Vagina (tissue), 2 donors: ENCODE data around the gene ERG28. TPM values are rescaled to one million over a fixed set of nuclear protein-coding genes. Genes with fewer than 3 reads are reported as not detected.
A peak's percentile ranks its signal among the peaks of the same experiment; 100 is the strongest.

Experiments
- DNase-seq, 2 donors: peaks; one replicate each; pipeline ENCODE4 v3.0.0-alpha.2; 2017; ENCODE audit errors: extremely low spot score in 2 of 2
- H3K27ac ChIP-seq: fragments of 200-600 bp; sonication (generic); one replicate; pipeline ENCODE4 v1.5.1; 2019
- H3K27me3 ChIP-seq: fragments of 200-600 bp; sonication (generic); one replicate; pipeline ENCODE4 v1.5.1; 2019
- H3K36me3 ChIP-seq, 2 donors: fragments of 200-600 bp; sonication (generic); one replicate each; pipeline ENCODE4 v1.5.1; 2017 to 2019
- H3K4me1 ChIP-seq: fragments of 200-600 bp; sonication (generic); one replicate; pipeline ENCODE4 v1.5.1; 2019
- H3K4me3 ChIP-seq, 2 donors: fragments of 200-600 bp; sonication (generic); 1 replicate in 1 of 2; 2 replicates in 1 of 2; pipeline ENCODE4 v1.5.1; 2016 to 2019
- H3K9me3 ChIP-seq: fragments of 200-600 bp; sonication (generic); one replicate; pipeline ENCODE4 v1.5.1; 2019
- CTCF ChIP-seq, 3 experiments: fragments of 450-650 bp in 2 of 3; fragments of 200-600 bp in 1 of 3; sonication (generic) in 1 of 3; IDR thresholded peaks; one replicate each; pipeline ENCODE4 v1.5.1; 2017 to 2019; ENCODE audit warnings: antibody characterized with exemption in 3 of 3, mild to moderate bottlenecking in 2 of 3, moderate library complexity in 2 of 3
- POLR2A ChIP-seq, 2 donors: fragments of 450-650 bp; IDR thresholded peaks; one replicate each; pipeline ENCODE4 v1.6.1; 2017; ENCODE audit warnings: antibody characterized with exemption in 2 of 2, mild to moderate bottlenecking in 2 of 2, moderate library complexity in 2 of 2
- POLR2AphosphoS5 ChIP-seq, 2 donors: sonication (generic); formaldehyde crosslinking; IDR thresholded peaks; one replicate each; pipeline ENCODE4 v1.9.0; 2017; ENCODE audit warnings: antibody characterized with exemption in 2 of 2, mild to moderate bottlenecking in 2 of 2, low read depth in 1 of 2; ENCODE audit not compliant: insufficient read depth in 1 of 2
- intact Hi-C: fragments of 100-400 bp; cut with DNase I; formaldehyde crosslinking; loops from one replicate; pipeline ENCODE4 v1.15.1; 2023
- total RNA-seq: library from RNA; depleted of rRNA; stranded (reverse); fragments of >200 nt; gene quantifications from one replicate; pipeline ENCODE4 v1.2.3, GENCODE V29; 2016

Gene ERG28
- total RNA-seq, 1 donor from 2014 or later = 9.6 TPM

DNA sequence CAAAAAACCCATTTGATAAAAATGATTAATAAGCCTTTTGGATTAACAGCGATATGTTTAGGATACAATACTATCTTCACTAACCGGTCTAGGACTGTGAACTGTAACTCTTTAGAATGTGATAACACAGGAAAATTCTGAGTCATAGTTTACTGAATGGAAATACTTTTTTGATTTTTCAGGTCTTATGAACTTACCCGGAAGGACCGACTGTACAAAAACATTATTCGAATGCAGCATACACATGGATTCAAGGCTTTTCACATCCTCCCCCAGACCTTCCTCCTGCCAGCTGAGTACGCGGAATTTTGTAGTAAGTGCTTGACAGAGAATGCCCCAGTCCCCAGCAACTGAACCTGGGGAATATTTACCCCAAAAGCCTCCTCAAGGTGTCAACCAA, 29.3 kb upstream of the ERG28 start:
- intact Hi-C loops = no loop called here

GRCh38 chr14:75689012-75689411, 28.3 kb upstream of the ERG28 start:
- Histone ChIP-seq H3K4me3 (no peak overlapping the region), H3K4me1 (no peaks in the 10 kb centered on the region), H3K36me3 (peaks cover 0 to 32% of the 10 kb centered on the region in 2 donors), H3K27ac (no peak overlapping the region), H3K9me3 (no peaks in the 10 kb centered on the region), H3K27me3 (no peaks in the 10 kb centered on the region)
- no peak for DNase-seq
- no peak for TF ChIP-seq POLR2A (IDR thresholded peaks at IDR 0.05)
- peak in 1 of 2 donors; percentile 15 for TF ChIP-seq POLR2AphosphoS5 (IDR thresholded peaks at IDR 0.05; ENCODE audit: insufficient read depth in 1 of 2, low read depth in 1 of 2)
- intact Hi-C loops = no loop called here

More for the DNA sequence above, 29.3 kb upstream of the ERG28 start:
- Histone ChIP-seq H3K27ac (no peak overlapping the region), H3K4me3 (no peak overlapping the region), H3K4me1 (no peaks in the 10 kb centered on the region), H3K27me3 (no peaks in the 10 kb centered on the region), H3K9me3 (no peaks in the 10 kb centered on the region), H3K36me3 (peaks cover 0 to 39% of the 10 kb centered on the region in 2 donors)
- DNase-seq = no peak
- no peak for TF ChIP-seq POLR2A (IDR thresholded peaks at IDR 0.05)
- TF ChIP-seq POLR2AphosphoS5 (IDR thresholded peaks at IDR 0.05; ENCODE audit: insufficient read depth in 1 of 2, low read depth in 1 of 2) = no peak
- TF ChIP-seq CTCF (IDR thresholded peaks at IDR 0.05) = no peak

DNA sequence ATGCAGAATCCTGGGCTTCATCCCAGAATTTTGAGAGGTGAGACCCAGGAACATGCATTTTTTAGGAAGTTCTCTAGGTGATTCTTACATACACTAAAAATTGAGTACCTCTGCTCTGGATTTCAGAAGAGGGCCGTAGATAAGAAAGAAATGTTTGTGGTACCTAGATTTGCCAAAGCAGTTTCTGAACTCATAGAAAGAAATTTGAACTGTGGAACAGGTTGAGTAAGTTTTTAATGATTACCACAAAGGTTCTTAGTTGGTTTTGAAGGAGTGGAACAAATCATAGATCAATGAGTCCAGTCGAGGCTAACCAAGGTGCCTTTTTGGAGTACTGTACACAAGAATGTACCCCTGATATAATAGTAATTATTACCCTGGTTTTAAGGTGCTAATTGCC, 25.2 kb upstream of the ERG28 start:
- no peak overlapping the region for H3K27ac ChIP-seq
- H3K27me3 ChIP-seq = no peaks in the 10 kb centered on the region
- no peak for TF ChIP-seq POLR2AphosphoS5 (IDR thresholded peaks at IDR 0.05; ENCODE audit: insufficient read depth in 1 of 2, low read depth in 1 of 2)
- H3K4me3 ChIP-seq = no peak overlapping the region
- intact Hi-C loops = no loop called here
- H3K9me3 ChIP-seq = no peaks in the 10 kb centered on the region
- no peak for DNase-seq
- H3K36me3 ChIP-seq = peaks cover 0 to 23% of the 10 kb centered on the region in 2 donors
- H3K4me1 ChIP-seq = no peaks in the 10 kb centered on the region

DNA sequence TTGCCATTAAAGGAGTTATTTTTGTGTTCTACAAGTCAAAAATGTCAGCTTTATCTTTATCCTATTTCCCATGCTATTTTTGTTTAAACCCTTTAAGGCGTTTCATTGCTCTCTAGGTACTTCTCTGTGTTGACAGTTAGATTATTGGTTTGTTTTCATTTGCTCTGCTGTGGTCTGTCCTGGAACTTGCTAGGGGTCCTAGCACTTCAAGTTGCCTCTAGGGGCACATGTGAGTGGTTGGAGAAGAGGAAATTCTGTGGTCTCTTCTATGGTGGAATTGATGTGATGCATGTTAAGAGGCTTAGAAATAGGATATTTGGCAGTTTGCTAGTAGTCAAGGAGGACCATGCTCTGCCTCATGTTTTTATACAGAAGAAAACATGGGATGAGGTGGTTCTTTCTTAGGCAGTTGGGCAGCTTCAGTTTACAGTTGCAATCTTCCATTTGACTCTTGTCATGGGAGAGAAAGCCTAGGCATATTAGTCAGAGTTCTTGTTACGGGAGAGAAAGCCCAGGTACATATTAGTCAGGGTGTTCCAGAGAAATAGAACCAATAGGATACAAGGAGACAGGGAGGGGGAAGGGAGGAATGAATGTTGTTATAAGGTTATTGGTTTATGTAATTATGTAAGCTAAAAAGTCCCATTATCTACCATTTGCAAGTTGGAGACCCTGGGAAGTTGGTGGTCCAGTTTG, 14.7 kb upstream of the ERG28 start:
- Histone ChIP-seq H3K4me1 (no peaks in the 10 kb centered on the region), H3K27me3 (no peaks in the 10 kb centered on the region), H3K4me3 (no peak overlapping the region), H3K9me3 (no peaks in the 10 kb centered on the region), H3K27ac (no peak overlapping the region), H3K36me3 (peaks cover 0 to 1% of the 10 kb centered on the region in 2 donors)
- no peak for DNase-seq
- intact Hi-C loops = no loop called here
- no peak for TF ChIP-seq POLR2AphosphoS5 (IDR thresholded peaks at IDR 0.05; ENCODE audit: insufficient read depth in 1 of 2, low read depth in 1 of 2)
- TF ChIP-seq CTCF (IDR thresholded peaks at IDR 0.05) = no peak
- no peak for TF ChIP-seq POLR2A (IDR thresholded peaks at IDR 0.05)

DNA sequence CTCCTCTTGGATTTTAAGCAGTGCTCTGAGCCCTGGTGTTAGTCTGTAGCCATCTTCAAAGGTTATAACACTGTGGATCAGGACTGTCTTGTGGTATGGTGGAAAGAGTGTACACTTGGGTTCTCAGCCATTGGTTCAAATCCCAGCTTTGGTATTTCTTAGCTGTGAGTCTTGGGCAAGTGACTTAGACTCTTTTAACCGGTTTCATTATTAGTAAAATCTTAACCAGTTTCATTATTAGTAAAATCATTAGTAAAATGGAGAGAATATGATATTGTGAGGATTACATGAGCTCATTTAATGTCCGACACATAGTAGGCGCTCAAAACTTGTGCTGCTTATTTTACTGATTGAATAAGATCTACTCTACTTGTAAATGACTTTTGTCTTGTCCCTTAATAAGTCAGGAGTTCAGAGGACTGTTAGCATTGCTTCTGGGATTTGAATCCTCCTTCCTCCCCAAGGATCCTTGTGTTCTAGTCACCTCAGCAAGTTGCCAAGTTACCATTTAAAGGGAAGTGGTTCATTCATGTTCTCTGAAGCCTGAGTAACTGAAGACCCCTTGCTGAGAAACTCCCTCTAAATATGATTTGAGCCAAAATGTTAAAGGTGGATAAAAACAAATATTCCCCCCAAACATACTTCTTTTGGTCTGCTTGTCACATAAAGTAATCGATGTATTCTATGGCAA, 12.8 kb upstream of the ERG28 start:
- intact Hi-C loops = no loop called here
- Histone ChIP-seq H3K36me3 (peaks cover 0 to 18% of the 10 kb centered on the region in 2 donors), H3K9me3 (no peaks in the 10 kb centered on the region), H3K4me1 (no peaks in the 10 kb centered on the region), H3K27ac (no peak overlapping the region), H3K27me3 (no peaks in the 10 kb centered on the region), H3K4me3 (no peak overlapping the region)
- DNase-seq = no peak
- TF ChIP-seq CTCF (IDR thresholded peaks at IDR 0.05) (no peak), POLR2AphosphoS5 (IDR thresholded peaks at IDR 0.05; ENCODE audit: insufficient read depth in 1 of 2, low read depth in 1 of 2) (no peak), POLR2A (IDR thresholded peaks at IDR 0.05) (no peak)
